Panc1 (cell line): ENCODE results near the gene JMJD1C.

Experiments
- CTCF ChIP-seq: fragments of 450-650 bp; IDR thresholded peaks from 2 replicates; pipeline ENCODE4 v1.5.1; 2017; ENCODE audit warnings: mild to moderate bottlenecking
- POLR2AphosphoS5 ChIP-seq: IDR thresholded peaks from 2 replicates; pipeline ENCODE4 v1.6.1; 2012; ENCODE audit warnings: mild to moderate bottlenecking, low read depth, low read length, moderate library complexity
- REST ChIP-seq, 2 experiments: IDR thresholded peaks; 2 replicates each; pipeline ENCODE4 v1.6.1; 2011 to 2012; ENCODE audit warnings: low read depth in 2 of 2, control low read depth in 1 of 2, low read length in 1 of 2, mild to moderate bottlenecking in 1 of 2, moderate library complexity in 1 of 2; ENCODE audit not compliant: insufficient read depth in 1 of 2
- TCF7L2 ChIP-seq: IDR thresholded peaks from 2 replicates; pipeline ENCODE4 v1.6.1; 2011; ENCODE audit warnings: mild to moderate bottlenecking, low read depth, low read length, inconsistent platforms

GRCh38 chr10:63503395-63503794 lies 37.6 kb upstream of the JMJD1C start:
- TF ChIP-seq CTCF (no peak), TCF7L2 (no peak), POLR2AphosphoS5 (no peak), REST (IDR thresholded peaks at IDR 0.05; ENCODE audit: insufficient read depth in 1 of 2, low read depth in 2 of 2, low read length in 1 of 2) (no peak)
